Renal cortex interstitium (tissue), 15 donors: ENCODE results near the gene PIGV. TPM values are rescaled to one million over a fixed set of nuclear protein-coding genes. Genes with fewer than 3 reads are reported as not detected.

ENCODE experiments used
- DNase-seq, 11 donors: peaks; one replicate each; pipeline ENCODE4 v3.0.0-alpha.2; 2013; ENCODE audit warnings: low read depth in 9 of 11, low spot score in 4 of 11; ENCODE audit errors: extremely low read depth in 1 of 11
- long read RNA-seq, 16 experiments: transcript quantifications; one replicate each; lab custom pipeline, GENCODE V29; 2026
- polyA plus RNA-seq, 3 donors: library from polyadenylated mRNA; unstranded; fragments of 120-200 nt; gene quantifications; one replicate each; pipeline ENCODE4 v1.2.1, GENCODE V29; 2013; ENCODE audit not compliant: insufficient read length in 3 of 3

Gene PIGV
- 10 to 100 TPM; 16.0 to 19.0 (median 16.0) TPM for polyA plus RNA-seq
- long read RNA-seq, donor 1, partial matches to known transcripts: 0 of 3 reads
- long read RNA-seq, donor 1, other reads (novel, unspliced or antisense): 0 of 3 reads
- long read RNA-seq, donor 2, partial matches to known transcripts: 0 of 2 reads
- long read RNA-seq, donor 2, other reads (novel, unspliced or antisense): 0 of 2 reads
- long read RNA-seq, donor 3, partial matches to known transcripts: 0 of 2 reads
- long read RNA-seq, donor 3, other reads (novel, unspliced or antisense): 0 of 2 reads
- long read RNA-seq, donor 4, partial matches to known transcripts: 0 of 4 reads
- long read RNA-seq, donor 4, other reads (novel, unspliced or antisense): 0 of 4 reads
- long read RNA-seq, donor 5: 0 reads
- long read RNA-seq, donor 6, partial matches to known transcripts: 0 of 3 reads
- long read RNA-seq, donor 6, other reads (novel, unspliced or antisense): 0 of 3 reads
- long read RNA-seq, donor 7, partial matches to known transcripts: 0 of 2 reads
- long read RNA-seq, donor 7, other reads (novel, unspliced or antisense): 0 of 2 reads
- long read RNA-seq, donor 8, transcript PIGV-201 (4 exons, 2,367 nt): major isoform, 5 of 19 reads
- long read RNA-seq, donor 8, partial matches to known transcripts: 5 of 19 reads
- long read RNA-seq, donor 8, other reads (novel, unspliced or antisense): 8 of 19 reads
- long read RNA-seq, donor 9, partial matches to known transcripts: 0 of 1 reads
- long read RNA-seq, donor 9, other reads (novel, unspliced or antisense): 0 of 1 reads
- long read RNA-seq, donor 10: 0 reads
- long read RNA-seq, donor 11, partial matches to known transcripts: 0 of 2 reads
- long read RNA-seq, donor 11, other reads (novel, unspliced or antisense): 0 of 2 reads
- long read RNA-seq, donor 12: 0 reads
- long read RNA-seq, donor 13, partial matches to known transcripts: 0 of 2 reads
- long read RNA-seq, donor 13, other reads (novel, unspliced or antisense): 0 of 2 reads
- long read RNA-seq, donor 14, partial matches to known transcripts: 0 of 4 reads
- long read RNA-seq, donor 14, other reads (novel, unspliced or antisense): 0 of 4 reads
- long read RNA-seq, donor 15, partial matches to known transcripts: 0 of 1 reads
- long read RNA-seq, donor 15, other reads (novel, unspliced or antisense): 0 of 1 reads
- long read RNA-seq, donor 16, partial matches to known transcripts: 0 of 8 reads
- long read RNA-seq, donor 16, other reads (novel, unspliced or antisense): 5 of 8 reads

DNA sequence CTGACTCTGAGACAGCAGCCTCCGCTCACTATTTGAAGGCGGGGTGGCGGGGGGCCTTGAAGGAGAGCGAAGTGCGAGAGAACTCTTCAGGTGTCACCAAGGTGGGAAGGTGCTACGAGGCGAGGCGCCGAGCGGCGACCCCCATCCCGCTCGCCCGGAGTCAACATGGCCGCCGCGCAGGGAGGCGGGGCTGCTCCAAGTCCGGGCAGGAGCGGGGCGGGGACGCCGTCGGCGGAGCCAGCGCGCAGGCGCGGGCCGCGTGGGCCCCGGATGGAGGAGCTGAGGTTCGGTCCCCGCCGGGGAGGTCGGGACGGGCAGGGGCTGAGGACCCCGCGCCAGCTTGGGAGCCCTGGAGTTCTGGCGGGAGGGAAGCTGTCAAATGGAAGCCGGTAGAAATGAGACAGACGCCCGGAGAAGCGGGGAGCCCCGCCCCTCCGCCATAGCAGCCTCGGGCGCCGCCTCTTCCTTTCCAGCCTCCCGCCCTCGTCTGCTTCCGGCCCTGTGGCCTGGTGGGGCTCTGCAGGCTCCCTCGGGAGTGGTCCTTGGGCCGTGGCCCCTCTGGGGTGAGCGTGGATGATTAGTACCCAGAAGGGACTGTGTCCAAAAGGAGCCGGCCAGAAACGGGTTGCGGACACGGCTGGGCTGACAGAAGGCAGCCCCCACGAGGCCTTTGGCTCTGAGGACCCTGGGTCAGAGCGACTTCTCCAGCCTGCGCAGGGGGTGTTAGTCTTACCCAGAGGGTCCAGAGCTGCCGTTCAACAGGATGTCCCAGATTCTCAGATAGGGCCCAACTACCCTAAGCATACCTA lies at the start of gene PIGV:
PIGV (plus strand) TSS at position 245 of the 809 bp plus-strand sequence. CDS start 2,866 bp downstream, outside the sequence.
- DNase-seq: peak; percentile 73 to 88 (median 86)

DNA sequence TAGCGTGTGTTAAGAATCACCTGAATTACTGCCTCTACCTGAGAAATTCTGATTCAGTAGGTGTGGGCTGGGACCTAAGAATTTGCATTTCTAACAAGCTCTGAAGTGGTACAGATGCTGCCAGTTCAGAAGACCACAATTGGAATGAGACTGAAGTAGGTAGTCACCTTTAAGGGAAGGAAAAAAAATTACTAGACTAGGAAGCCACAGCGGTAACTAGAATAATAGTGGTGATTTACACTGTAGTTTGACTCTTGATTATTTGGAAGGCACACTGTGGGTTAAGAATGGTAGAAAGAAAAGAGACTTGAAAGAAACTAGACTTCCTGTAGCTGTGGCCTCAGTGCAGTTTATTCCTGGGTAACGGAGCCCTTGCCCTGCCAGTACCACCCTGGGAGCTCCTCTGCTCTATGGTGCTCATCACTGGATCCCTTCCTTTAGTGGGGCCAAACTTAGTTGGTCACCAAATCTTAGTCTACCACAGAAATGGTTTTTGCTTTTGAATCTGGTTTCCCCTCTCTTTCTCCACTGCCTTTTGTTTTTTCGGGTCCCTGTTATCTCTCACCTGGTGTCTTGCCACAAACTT lies 48.3 kb upstream of the PIGV start:
- DNase-seq: no peak

DNA sequence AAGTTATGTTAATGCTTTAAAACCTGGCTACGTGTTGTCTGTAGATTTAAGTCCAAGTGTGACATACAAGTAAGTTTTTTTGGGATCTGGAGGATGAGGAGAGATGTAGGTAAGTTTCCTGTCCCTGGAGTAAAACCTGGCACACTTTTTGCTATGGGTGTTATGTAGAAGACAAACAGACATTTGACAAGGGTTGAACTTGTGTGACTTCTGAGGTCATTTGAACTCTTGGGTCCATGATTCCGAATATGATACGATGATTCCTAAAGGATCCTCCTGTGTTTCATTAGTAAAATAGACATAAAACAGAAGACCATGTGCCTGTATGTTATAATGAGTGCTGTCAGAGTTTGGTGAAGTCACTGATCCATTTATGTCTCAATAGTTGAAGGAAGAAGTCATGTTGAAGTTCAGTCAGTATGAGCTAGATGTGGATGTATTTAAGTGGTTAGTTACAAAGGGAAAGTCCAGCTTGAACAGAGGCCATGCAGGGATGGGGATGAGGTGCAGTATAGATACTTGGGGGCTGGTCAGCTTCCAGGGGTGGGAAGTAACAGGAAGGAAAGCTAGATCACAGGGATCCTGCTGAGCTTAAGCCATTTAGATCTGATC lies 47.6 kb upstream of the PIGV start:
- DNase-seq: no peak

DNA sequence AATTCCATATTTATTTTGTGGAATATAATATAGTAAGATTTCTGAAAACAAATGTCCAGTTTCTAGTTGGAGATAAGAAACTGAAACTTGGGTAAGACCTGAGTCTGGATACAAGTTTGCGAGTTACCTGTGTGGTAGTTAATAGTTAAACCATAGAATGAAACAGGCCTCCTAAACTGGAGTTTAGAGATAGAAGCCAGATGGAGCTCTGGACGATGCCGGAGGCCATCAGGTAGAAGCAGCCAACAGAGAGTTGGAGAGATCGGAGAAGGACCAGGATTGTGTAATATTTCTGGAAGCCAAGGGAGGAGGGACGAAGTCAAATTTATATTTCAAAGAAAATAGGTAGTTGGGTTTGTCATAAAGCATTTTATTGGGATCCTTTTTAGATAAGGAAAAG lies 46.8 kb upstream of the PIGV start:
- no peak for DNase-seq

DNA sequence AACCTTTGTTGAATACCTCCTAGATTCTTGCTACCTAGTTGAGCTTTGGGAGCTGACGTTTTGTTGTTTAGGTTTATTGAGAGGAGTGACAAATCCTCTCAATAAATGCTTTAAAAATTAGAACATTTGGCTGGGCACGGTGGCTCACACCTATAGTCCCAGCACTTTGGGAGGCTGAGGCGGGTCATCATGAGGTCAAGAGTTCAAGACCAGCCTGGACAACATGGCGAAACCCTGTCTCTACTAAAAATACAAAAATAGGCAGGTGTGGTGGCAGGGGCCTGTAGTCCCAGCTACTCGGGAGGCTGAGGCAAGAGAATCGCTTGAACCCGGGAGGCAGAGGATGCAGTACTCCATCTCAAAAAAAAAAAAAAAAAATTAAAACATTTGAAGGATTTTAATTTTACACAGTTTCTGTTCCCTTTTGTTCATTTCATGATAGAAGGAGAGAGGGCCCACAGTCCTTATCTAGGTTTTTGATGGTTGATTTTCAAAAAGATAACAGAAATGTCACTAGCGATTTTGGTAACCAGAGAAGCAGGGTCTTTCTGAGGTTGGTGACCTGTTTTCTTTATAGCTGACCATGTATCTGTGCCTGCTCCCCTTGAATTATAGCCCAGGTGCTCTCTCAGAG lies 44.2 kb upstream of the PIGV start:
- DNase-seq: no peak

DNA sequence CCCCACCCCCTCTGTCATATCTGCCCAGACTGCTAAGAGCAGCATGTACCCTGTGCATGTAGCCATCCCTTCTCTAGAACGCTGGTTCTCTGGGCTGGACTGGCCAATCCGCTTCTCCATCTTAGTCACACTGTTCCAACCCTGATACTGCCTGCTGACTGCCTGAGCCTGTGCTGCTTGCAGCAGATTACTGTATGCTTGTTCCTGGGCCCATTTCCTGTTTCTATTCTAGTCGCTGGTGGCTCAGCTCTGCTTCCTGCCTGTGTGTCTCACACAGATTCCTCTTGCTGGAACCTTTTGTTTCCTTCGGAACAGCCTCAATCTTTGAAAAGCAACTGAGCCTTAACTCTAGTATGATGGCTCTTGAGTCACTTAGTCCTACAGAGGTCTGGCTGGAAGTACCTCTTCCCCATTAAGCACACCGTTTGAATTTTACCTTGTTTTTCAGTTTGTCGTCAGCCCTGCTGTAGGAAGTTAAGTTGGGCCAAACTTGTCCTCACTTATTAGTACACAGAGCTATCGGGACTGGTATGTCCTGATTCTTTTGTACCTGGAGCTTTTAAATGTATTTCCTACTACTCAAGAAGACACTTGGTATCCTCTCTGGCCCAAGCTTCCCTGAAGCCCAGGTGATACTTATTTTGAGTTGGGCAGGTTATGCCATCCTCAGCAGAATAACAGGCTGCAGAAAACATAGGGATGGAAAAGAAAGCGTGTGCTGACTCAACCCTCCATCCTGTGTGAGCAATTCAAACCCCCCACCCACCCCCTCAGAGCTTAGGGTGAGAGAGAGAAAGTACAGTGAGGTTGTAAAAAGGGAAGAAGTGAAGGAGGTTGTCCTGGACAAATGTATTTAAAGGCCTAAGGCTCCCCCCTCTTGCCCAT lies 43.4 kb upstream of the PIGV start:
- DNase-seq: peak in 2 of 11 donors; percentile 24 to 30

DNA sequence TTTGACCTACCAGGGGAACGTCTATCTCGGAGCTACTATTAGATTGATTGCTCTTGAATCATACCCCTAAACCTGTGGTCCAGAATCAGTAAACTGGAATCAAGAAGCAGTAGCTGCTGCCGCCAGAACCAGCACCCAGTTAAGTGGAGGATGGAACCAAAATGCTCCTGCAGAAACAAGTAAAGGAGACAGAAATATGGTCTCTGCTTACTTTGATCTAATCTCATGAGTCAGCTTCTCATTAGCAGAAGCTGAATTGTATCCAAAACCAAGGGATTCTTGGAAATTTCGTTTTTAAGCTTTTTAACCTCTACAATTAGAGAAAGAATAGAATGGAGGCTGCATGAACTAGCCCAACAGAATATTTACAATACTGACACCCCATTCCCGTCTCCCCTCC lies 42.6 kb upstream of the PIGV start:
- no peak for DNase-seq

DNA sequence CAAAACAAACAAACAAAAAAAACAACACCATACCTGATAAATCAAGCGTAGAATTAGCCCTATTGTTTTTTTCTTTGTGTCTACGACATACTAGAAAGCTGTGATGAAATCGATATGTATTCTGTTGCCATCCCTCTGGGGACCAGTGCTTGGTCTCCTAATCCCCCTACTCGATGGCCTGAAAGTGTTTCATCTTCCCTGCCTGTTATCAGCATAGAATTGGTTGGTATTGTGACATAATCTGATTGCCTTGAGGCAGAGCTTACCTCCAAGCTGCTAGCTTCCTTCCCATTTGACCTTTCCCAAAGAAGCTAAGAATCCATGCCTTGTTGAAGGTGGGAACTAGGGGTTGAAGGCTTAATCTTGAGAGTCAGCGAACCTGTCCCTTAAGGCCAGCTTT lies 40.7 kb upstream of the PIGV start:
- no peak for DNase-seq

DNA sequence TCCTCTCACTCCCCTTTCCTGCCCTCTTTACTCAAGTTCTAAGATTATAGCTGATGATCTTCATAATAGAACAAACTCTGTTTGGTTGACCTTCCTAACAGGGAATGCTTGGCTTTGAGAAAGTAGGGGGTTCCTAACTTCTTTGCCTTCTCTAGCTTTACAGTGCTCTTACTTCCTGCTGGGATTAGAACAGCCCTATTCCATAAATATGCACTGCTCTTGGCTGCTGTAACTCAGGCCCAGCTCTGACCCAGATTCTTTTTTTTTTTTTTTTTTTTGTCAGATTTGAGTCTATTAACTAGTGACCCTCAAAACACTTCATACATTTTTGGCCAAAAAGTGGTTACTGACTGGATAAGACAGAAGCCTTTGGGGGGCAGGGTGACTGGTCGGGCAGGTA lies 39.4 kb upstream of the PIGV start:
- no peak for DNase-seq

DNA sequence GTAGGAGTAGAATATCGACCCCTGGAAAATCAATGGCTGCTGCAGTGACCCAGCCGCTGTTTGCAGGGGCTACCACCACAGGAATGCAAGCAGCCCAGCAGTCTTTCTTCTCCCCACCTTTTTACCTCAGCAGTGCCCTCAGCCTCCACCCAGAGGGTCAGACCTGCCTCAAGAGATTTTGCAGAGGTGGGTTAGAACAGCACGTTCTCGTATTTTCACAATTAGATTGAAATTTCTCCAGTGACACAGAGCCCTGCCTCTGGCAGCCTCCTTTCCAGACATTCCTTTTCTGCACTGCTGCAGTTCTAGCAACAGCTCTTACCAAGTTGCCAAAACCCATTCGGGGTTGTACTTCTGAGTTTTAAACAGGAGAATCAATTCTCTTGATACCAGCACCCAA lies 38.3 kb upstream of the PIGV start:
- no peak for DNase-seq

DNA sequence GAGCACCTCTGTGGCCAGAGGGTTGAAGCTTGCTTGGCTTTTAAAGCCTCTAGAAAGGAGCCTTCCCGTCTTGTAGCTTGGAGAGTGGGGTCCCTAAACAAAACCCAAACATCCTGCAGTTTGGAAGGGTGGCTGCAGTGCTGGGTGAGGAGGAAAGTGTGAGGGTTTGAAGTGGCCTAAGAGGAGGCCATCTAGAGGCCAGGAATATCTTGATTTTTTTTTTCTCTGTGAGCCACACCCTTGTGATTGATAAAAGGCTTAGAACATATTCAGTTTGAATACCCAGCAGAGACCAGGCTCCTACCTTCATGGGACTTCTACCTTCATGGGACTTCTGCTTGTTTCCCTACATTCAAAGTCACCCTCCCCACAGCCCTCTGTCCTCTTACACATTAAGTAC lies 37.3 kb upstream of the PIGV start:
- DNase-seq: no peak

DNA sequence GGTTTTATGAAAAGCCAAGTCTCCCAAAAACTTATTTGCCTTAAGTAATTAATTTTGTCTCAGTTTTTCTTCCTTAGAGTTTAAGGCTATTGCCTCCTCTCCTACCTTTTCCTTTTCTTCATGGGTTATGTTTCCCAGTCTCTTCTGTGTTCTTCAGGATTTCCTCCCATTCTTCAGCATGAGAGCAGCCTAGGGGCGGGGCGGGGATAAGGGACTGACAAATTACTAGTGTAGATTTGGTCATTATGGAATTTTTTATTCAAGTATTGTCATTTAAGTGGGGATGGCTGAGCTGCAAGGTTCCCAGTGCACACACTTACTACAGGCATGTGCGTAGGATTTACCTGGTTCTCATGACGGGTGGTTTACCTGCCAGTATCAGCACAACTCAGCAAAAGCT lies 35.2 kb upstream of the PIGV start:
- DNase-seq: no peak

DNA sequence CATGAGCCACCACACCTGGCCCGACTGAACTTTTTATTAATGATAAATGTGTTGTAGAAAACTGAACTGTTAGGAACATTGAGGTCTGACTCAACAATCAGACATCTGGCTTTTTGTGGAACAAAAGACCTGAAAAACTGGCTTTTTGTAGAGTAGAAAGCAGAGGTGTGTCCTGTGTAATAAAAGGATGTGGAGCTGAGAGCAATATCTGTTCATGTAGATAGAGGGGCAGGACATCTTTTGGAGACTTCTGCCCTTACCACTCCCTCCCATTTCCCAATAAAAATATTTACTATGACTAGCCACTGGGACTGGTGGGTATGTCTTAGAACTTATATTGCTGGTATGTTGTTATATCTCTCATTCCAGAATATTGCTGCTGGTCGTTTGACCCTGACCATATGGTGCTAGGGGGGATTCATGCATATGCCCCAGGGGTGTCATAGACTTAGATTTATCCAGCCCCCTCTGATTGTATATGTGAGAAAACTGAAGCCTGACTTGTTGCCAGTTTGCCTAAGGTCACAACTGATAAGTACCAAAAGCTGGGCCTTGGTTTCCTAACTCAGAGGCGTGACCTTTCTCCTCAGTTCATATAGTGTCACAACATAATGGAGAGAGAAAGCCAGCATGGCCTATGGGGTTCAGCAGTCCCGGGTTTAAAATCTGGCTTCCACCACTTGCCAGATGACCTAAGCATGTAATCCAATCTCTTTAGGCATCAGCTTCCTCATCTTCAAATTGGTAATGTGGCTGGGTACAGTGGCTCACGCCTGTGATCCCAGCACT lies 33.5 kb upstream of the PIGV start:
- DNase-seq: no peak

DNA sequence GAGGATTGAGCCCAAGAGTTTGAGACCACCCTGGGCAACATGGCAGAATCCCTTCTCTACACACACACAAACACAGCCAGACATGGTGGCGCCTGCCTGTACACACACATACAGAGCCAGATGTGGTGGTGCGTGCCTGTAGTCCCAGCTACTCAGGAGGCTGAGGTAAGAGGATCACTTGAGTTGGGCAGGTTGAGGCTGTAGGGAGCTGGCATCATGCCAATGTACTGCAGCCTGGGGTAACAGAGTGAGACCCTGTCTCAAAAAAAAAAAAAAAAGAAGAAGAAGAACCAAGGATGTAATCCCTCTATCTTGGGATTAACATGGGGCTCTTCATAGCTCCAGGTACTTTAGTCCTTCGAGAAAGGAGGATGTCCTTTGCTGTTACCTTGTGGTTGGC lies 29.4 kb upstream of the PIGV start:
- DNase-seq: no peak

DNA sequence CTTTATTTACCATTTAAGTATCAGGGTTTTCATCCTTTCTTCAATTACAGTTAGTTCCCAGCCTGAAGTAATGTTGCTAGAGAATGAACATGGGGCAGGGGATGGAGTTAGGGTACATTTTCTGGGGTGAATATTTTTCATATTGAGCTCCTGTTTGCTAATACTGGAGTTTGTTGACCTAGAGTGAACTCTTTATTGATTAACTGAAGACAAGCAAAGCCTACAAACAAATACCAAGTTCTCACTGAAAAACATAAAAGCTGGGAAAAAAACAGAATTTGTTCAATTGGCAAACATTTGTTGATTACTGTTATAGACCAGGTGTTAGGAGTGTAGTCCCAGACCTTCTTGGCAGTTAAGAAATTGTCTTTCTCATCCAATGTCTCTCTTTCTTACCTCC lies 28.2 kb upstream of the PIGV start:
- DNase-seq: no peak

DNA sequence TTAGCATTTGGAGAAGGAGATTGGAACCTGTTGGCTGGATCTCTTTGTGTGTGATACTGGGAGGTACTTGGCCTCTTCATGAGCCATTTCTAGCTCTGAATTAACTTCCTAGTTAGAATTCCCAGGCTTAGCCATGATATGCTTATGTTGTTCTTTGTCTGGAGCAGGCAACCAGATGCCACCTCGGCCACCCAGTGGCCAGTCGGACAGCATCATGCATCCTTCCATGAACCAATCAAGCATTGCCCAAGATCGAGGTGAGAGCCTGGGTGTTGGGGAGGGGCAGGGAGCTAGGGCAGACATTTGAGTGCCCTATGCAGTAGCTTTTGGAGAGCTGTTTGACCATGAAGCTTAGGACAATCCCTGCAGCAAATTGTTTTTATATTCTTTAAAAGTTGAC lies 26.5 kb upstream of the PIGV start:
- no peak for DNase-seq
